HEK293 (cell line): ENCODE measurements around the gene KIF12.

Source experiments
- CTCF ChIA-PET: fragments of 350-600 bp; formaldehyde crosslinking; extraction: SDS; loops from one replicate; lab custom pipeline; 2021; ENCODE audit warnings: antibody characterized with exemption; lab: Yijun Ruan, JAX
- POLR2A ChIA-PET: fragments of 300-600 bp; formaldehyde crosslinking; extraction: SDS; loops from one replicate; lab custom pipeline; 2020; ENCODE audit warnings: antibody characterized with exemption, inconsistent platforms; lab: Yijun Ruan, JAX
- H3K27ac ChIP-seq: fragments of 200-500 bp; sonication (Bioruptor generic); 2 replicates; pipeline ENCODE4 v1.5.1; 2014; ENCODE audit warnings: low read depth, low read length, control low read depth, inconsistent platforms; ENCODE audit errors: extremely low read depth
- H3K36me3 ChIP-seq, 2 experiments: fragments of 200-500 bp in 1 of 2; sonication (Bioruptor generic) in 1 of 2; 1 replicate in 1 of 2; 2 replicates in 1 of 2; pipeline ENCODE4 v1.5.1; 2014 to 2017; ENCODE audit warnings: inconsistent platforms in 2 of 2, low read length in 2 of 2; ENCODE audit not compliant: control insufficient read depth in 2 of 2, insufficient read depth in 1 of 2
- H3K4me1 ChIP-seq: fragments of 200-500 bp; sonication (Bioruptor generic); 2 replicates; pipeline ENCODE4 v1.5.1; 2014; ENCODE audit warnings: mild to moderate bottlenecking, low read length, inconsistent platforms; ENCODE audit not compliant: control insufficient read depth, insufficient read depth
- H3K4me3 ChIP-seq: 2 replicates; pipeline ENCODE4 v1.5.1; 2011; ENCODE audit warnings: low read depth, mild to moderate bottlenecking, control low read depth, low read length, moderate library complexity
- H3K9me3 ChIP-seq: fragments of 200-500 bp; sonication (Bioruptor generic); 2 replicates; pipeline ENCODE4 v1.5.1; 2014; ENCODE audit warnings: low read depth, low read length, inconsistent platforms; ENCODE audit not compliant: control insufficient read depth, insufficient read depth
- GLIS1 ChIP-seq: fragments of 450-650 bp; formaldehyde crosslinking; IDR thresholded peaks from 2 replicates; pipeline ENCODE4 v1.5.1; 2016; ENCODE audit warnings: missing biosample characterization, missing genetic modification characterization
- HOXA7 ChIP-seq: sonication (generic); formaldehyde crosslinking; IDR thresholded peaks from 2 replicates; pipeline ENCODE4 v1.8.1; 2022; ENCODE audit warnings: missing genetic modification reagents, borderline replicate concordance
- PRDM10 ChIP-seq: fragments of 450-650 bp; formaldehyde crosslinking; IDR thresholded peaks from 2 replicates; pipeline ENCODE4 v1.5.1; 2016; ENCODE audit warnings: missing biosample characterization, missing genetic modification characterization
- ZBTB26 ChIP-seq: fragments of 450-650 bp; formaldehyde crosslinking; optimal IDR thresholded peaks from 2 replicates; pipeline ENCODE3; 2016; ENCODE audit warnings: missing biosample characterization, mild to moderate bottlenecking, missing genetic modification characterization
- ZBTB49 ChIP-seq: fragments of 450-650 bp; formaldehyde crosslinking; IDR thresholded peaks from 2 replicates; pipeline ENCODE4 v1.5.1; 2016; ENCODE audit warnings: missing biosample characterization, missing genetic modification characterization, low read depth
- ZNF433 ChIP-seq: fragments of 450-650 bp; formaldehyde crosslinking; IDR thresholded peaks from 2 replicates; pipeline ENCODE4 v1.5.1; 2016; ENCODE audit warnings: missing biosample characterization, missing genetic modification characterization, low read depth
- ZNF544 ChIP-seq: fragments of 450-650 bp; formaldehyde crosslinking; IDR thresholded peaks from 2 replicates; pipeline ENCODE4 v1.5.0; 2017; ENCODE audit warnings: missing biosample characterization, missing genetic modification characterization
- ZNF560 ChIP-seq: fragments of 450-650 bp; formaldehyde crosslinking; IDR thresholded peaks from 2 replicates; pipeline ENCODE4 v1.5.1; 2017; ENCODE audit warnings: missing biosample characterization, missing genetic modification characterization, borderline replicate concordance
- ZNF701 ChIP-seq: fragments of 450-650 bp; formaldehyde crosslinking; IDR thresholded peaks from 2 replicates; pipeline ENCODE4 v1.5.1; 2016; ENCODE audit warnings: missing biosample characterization, missing genetic modification characterization

The KIF12 gene

GRCh38 chr9:114089206-114089840 is 9.8 kb downstream of the KIF12 start:
- TF ChIP-seq ZNF560 (tag by site-specific recombination) (no peak), PRDM10 (tag by site-specific recombination) (no peak)
- POLR2A ChIA-PET = no interaction called here
- Histone ChIP-seq H3K4me1 (no peaks in the 10 kb centered on the region), H3K9me3 (no peaks in the 10 kb centered on the region), H3K27ac (no peak overlapping the region), H3K36me3 (no peaks in the 10 kb centered on the region), H3K4me3 (no peak overlapping the region)
- CTCF ChIA-PET = interaction anchor here (1.2 to 1.8 kb wide), 2 partner anchors 18 to 352 kb away, joined by 3 to 11 read pairs; no protein-coding TSS in a partner anchor

GRCh38 chr9:114088571-114089170 is 10.4 kb downstream of the KIF12 start:
- CTCF ChIA-PET = interaction anchor here (0.5 to 2.4 kb wide), 4 partner anchors 19 to 1269 kb away, joined by 3 to 11 read pairs (median 8); no protein-coding TSS in a partner anchor
- TF ChIP-seq ZNF701 (tag by site-specific recombination) = no peak
- TF ChIP-seq ZBTB49 (tag by site-specific recombination) = no peak
- TF ChIP-seq ZNF544 (tag by site-specific recombination) = no peak
- no peak for TF ChIP-seq ZNF433 (tag by site-specific recombination)
- no peak for TF ChIP-seq HOXA7 (CRISPR knock-in tag)
- TF ChIP-seq, all 188 proteins: peak for 0
- no peak overlapping the region for H3K27ac ChIP-seq
- H3K4me3 ChIP-seq = no peak overlapping the region
- POLR2A ChIA-PET = no interaction called here
- no peaks in the 10 kb centered on the region for H3K36me3 ChIP-seq
- no peaks in the 10 kb centered on the region for H3K4me1 ChIP-seq
- no peaks in the 10 kb centered on the region for H3K9me3 ChIP-seq

GRCh38 chr9:114087721-114088120 is 11.4 kb downstream of the KIF12 start:
- Histone ChIP-seq H3K27ac (no peak overlapping the region), H3K4me3 (no peak overlapping the region), H3K36me3 (no peaks in the 10 kb centered on the region), H3K9me3 (no peaks in the 10 kb centered on the region), H3K4me1 (no peaks in the 10 kb centered on the region)
- ChIA-PET POLR2A (no interaction called here), CTCF (interaction anchor here (1.1 to 2.4 kb wide), 3 partner anchors 10 to 204 kb away, joined by 3 to 11 read pairs (median 5); no protein-coding TSS in a partner anchor)
- TF ChIP-seq GLIS1 (tag by site-specific recombination) = peak; percentile 28; the same call in 1 of the 2 replicates
- no peak for TF ChIP-seq ZBTB26 (tag by site-specific recombination)
